Islet of Langerhans (tissue), 1 donor: ENCODE data around the gene GRAMD1B.

Source experiments
- FAIRE-seq: peaks from one replicate; lab custom pipeline; 2011; peaks lifted over from hg19 to GRCh38; lab: Jason Lieb, UNC

The GRAMD1B gene

DNA sequence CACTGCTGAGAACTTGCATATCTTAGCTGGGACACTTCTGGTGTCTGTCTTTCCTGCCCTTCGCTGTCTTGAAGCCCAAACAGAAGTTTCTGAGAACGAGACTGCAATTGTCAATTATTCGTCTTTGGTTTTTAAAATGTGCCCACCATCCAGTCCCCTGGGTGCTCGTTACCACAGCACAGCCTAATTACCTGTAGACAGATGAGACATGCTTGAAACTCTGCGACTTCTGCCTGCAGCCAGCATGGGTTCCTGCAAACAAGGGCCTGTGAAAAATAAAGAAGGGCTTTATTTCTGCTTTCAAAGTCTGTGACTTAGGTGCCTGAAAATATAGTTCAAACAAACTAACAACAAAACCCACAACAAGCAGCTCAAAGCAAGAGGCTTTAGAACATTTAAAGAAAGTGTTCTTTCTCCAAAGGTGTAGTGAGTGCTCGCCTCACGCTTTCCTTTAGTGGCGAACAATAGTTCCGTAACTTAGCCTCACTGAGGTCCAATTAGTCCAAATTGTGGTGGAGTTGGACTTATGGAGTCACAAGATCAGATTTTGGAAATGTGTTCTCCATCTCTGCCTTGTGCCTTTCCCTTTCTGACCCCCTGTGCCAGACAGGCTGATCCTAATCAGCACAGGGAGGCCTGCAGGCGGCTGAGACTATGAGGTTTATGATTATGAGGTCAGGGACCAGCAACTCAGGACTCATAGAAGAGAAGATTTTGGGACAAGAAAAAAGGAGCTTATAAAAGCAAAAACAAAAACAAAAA is 20.4 kb upstream of the GRAMD1B start:
- no peak for FAIRE-seq

DNA sequence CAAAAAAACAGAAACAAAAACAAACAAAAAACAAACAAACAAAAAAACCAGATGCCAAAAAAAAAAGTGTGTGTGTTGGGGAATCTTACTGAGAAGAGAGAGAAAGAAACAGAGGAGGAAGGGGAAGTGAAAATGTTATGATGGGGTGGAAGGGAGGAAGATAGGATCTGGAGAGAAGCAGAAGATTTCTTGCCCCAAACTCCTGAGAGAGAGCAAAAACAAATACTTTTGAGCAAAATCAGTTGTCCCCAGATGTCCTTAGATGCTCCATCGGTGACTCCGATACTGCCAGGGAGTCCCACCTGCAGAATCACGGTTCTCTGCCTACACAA is 19.9 kb upstream of the GRAMD1B start:
- FAIRE-seq = no peak

DNA sequence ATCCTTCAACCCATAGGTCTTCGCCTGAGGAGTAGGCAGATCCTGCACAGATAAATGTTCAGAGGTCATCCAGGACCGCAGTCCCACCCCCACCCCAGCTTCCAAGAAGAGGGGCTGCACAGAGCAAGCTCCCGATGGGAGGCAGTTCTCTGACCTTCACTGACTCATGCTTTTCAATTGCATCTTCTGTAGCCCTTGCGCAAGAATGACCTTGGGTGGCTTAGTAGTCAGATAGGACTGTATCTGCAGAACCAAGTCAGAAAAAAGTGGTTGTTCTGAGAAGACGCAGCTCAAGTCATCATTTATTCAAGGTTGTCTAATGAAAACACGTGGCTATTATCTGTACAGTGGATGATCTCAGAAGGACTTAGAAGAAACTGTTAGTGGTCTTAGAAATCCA is 16.4 kb upstream of the GRAMD1B start:
- FAIRE-seq = no peak

DNA sequence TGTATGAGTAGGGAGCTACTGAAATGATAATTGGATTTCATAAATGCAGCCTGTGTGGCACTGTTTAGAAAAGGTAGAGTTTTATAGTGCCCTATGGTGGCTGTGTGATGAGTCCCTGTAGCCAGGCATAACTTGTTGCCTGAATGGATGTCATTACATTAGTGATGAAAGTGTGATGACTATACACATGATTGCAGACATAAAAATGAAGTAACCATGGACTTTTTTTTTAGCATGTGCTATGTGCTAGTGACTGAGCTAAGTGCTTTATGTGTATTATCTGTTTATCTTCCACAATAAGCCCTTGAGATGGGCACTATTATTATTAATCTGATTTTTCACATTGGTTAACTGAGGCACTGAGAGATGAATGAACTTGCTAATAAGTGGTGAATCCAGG is 13.5 kb upstream of the GRAMD1B start:
- no peak for FAIRE-seq

DNA sequence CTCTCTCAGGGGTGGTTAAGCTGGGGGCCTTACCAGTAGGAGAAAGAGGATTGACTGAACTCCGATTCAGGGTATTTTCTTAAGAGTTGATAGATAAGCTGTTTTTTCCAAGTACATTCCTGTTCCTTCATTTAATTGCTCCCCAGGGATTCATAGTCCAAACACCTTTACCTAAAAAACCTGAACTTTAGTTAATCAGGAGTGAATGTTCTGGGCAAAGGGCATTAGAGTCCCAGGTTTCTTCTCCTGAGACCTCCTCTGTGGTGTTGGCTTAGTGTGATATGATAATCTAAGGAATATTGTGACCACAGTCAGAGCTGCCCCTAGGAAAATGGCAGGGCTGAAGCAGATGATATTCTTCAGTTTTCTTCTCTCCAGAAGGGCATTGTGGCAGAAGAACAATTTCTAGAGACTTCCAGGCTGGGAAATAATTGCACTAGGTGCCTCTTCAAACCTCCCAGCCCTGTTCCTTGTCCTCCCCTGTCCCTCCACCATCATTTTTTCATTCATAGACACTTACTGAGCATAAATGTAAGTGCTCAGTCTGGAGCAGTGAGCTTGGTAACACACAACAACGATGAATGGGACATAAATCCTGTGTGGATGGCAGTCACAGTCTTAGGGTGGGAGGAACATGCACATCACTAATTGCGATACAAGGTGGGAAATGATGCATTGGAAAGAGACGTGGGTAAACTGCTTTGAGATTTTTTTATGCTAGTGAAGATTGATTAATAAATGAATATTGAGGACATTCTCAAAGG is 11.5 kb upstream of the GRAMD1B start:
- FAIRE-seq = no peak

DNA sequence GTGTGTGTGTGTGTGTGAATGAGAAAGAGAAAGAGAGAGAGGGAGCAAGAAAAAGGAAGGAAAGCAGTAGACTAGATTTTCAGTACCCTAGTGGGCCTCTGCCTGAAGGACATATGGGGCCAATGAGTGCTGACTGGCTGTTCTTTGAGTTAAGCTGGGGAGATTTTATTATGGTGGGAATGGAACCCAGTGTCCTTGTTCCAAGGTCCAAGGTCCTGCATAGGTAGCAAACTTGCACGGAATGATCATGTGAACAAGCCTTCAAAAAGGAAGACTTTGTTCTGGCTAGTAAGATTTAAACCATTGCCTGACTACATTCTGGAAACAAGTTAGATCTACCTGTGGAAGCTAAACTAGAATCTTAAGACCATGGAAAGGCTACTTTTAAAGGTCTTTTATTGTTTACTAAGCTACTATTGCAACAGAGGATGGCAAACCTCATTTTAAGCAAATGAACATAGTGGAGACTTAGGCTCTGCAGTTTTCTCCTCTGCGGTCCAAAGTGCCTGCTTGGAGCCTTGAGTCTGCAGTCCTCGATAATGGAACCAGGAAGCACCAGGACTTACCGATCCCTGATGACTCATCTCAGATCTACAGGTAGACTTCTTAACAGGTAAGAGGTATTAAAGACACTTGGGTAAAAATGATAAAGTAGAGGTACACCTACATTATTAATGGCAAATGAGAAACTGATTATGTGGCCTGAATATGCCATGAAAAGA is 10.2 kb upstream of the GRAMD1B start:
- FAIRE-seq = no peak

DNA sequence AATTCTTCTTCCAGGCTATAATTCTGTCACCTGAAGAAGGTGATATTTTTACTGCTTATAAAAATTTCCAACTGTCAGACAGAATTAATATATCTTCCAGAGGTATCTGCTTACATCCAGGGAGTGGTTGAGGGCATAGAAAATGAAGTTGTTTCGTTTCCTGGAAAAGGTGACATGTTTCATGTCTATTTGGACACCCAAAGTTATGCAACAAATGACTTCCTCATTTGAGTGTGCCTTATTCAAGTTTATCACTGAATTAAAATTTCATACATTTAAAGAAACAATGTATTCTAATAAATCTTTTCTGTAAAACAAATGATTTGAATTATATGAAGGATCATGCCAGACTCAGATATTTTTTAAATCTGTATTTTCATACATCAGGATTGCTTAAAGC is 8.5 kb upstream of the GRAMD1B start:
- no peak for FAIRE-seq

DNA sequence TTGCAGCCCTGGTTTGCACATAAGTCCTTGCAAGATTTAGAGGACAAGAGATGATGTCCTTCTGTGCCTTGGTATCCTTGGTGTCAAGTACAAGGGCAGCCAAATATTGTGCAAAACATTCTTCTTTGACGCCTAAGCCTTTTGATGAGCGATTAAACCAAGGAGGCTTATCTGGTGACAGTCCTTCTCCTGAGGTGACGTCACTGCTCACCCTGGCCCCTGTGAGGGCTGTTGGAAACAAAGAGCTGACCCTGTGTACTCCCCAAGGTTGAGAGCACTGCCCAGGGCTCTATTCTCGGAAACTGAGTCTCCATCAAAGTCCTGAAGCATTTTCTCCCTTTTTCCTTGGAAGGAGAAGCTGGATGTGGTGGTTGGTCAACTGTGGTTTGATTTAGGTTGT is 4.7 kb upstream of the GRAMD1B start:
- no peak for FAIRE-seq

DNA sequence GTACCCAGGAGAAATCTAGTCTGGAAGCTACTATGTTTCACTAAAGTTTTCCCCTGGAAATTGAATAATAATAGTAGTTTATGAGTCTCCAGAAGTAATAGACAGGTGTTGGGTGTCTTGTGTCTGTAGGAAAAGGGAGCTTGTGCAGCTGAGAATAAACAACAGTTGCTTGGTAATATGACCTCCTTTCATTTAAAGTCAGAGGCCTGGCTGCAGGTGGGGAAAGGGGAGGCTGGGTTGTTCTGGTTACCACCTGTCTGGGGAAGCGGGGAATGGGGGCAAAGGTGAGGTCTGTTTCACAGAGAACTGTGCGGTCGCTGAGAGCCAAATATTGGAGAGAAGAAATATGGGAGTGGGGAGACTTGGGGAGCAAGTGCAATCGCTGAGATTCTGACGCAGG is 3.3 kb upstream of the GRAMD1B start:
- FAIRE-seq = no peak

DNA sequence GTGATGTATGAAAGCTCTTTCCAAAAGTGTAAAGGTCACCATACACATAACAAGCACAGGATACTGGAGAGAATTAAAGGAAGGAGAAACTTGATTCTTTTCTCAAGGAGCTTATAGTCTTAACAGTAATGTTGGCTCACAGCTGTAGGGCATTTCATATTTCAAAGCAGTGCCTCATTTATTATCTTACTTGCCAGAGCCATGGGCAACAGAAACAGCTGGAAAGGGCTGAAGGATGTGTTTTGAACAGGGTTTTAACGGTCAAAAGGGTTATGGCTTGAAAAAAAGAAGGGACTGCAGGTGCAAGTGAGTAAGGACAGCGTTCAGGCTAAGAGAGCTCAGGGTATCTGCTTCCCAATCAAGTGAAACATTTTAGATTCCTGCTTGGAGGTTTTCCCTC is 2.7 kb upstream of the GRAMD1B start:
- FAIRE-seq = no peak

DNA sequence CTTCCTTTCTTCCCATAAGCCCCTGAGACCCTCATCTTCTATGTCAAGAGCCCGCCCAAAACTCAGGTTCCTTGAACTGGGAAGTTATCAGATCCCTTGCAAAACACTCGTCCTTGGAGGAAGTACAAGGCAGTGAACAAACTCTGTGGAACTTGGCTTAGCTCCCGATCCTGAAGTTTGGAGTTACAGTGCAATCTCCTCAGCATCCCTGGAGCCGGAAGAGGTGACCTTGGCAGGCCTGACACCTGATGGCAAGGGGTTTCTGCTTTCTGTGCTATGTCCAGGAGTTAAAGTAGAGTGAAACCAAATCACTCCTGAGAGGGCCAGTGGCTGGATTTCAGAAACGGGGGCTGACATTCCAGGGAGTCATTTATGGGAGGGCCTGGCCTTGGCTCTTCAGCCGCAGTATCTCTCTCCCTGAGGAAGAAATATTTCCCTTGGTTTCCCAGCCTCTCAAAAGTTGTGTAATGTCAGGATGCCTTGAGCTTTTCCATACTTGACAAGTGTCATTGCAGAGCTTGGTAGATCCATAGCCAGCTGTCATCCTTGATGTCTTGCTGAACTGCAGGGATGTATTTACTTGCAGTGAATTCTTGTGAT is 1.9 kb upstream of the GRAMD1B start:
- no peak for FAIRE-seq

DNA sequence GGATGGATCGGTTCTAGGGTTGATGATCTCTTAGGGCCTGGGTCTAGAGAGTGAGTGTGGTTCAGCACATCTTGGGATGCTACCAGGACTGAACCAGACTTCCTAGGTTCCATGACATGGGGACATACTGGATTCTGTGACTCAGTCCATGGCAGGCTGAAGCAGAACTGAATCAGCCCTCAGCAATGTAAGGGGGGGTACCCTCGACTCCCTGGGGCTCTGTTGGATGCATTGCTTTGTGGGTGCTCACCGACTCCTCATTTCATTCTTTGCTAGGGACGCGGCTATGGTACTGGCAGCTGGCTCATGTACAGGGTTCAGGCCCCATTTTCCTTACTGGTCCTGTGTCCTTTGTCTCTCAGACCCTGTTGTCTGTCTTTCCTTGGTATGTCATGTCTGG is 733 bp upstream of the GRAMD1B start:
- FAIRE-seq = no peak

DNA sequence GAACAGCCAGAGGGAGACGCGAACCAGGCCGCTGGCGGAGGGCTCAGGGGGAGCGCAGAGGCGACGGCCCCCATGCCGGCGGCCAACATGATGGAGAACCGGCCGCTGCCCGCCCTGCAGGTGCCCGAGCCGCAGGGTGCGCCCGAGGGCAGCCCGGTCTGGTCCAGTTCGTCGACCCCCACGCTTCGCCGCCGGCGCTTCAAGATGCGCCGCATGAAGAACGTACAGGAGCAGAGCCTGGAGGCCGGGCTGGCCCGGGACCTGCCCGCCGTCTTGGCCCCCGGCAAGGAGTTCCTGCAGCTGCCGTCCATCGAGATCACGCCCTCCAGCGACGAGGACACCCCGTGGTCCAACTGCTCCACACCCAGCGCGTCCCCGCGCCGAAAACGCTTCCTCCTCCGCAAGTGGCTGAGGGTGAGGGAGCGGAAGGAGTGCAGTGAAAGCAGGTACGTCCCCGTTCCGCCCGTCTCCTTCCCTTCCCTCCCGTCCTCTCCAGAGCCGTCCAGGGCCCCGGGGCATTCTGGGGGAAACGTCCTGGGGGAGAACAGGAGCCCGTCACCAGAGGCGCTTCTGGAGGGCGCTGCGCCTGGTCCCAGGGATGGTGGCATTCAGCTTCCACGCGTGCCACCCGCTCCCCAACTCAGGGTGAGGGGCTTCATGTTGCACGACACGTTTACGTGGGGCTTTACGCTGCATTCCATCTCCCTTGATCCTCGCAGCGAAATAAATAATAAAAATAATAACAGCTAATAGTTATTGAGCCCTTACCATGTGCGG is 840 bp downstream of the GRAMD1B start:
- FAIRE-seq = no peak

DNA sequence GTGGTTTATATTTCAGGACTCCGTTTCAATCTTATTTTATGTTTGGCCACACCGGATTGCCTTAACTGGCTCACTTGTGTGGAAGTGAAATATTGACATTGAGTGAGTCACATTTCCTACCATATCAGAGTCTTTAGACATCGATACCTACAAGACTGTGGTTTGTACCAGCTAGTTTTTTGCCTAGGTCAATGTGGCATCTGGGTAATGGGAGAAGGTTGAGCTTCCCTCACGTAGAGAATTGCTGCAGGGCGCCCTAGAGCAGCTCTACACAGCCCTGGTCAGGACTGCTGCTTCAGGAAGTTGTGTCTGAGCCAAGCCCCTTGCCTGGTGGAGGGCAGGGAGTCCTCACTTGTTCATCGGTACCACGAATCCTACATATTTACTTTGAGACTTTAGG is 1.6 kb downstream of the GRAMD1B start:
- no peak for FAIRE-seq

DNA sequence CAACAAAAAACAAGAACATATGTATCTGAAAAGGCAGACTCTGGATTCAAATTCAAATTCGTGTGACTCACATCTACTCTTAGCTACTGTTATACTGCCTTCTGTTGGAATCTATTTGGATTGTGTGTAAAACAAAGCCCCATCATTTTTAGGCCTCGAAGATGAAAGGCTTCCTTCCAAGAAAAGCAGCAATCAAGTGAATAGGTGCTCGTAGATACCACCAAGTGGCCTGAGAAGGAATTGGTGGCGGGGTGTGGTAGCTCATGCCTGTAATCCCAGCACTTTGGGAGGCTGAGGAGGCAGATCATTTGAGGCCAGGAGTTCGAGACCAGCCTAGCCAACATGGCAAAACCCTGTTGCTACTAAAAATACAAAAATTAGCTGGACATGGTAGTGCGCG is 4.2 kb downstream of the GRAMD1B start:
- no peak for FAIRE-seq

DNA sequence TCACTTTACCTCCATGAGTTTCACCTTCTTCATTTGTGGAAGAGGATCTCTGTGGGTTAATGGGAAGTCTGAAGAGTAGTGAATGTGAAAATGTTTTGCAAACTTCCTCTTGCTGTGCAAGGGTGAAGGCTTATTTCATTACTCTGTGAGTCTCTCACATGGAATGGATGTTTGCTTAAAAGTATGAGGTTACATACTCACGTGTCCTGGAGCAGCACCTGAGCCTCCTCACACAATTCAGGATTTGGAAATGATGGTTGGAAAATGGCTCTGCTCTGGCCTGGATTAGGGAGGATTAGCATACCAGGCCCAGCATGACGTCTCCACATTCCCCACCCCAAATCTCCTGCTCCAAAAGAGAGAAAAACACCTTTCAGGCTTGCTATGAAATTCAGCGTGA is 4.8 kb downstream of the GRAMD1B start:
- no peak for FAIRE-seq

DNA sequence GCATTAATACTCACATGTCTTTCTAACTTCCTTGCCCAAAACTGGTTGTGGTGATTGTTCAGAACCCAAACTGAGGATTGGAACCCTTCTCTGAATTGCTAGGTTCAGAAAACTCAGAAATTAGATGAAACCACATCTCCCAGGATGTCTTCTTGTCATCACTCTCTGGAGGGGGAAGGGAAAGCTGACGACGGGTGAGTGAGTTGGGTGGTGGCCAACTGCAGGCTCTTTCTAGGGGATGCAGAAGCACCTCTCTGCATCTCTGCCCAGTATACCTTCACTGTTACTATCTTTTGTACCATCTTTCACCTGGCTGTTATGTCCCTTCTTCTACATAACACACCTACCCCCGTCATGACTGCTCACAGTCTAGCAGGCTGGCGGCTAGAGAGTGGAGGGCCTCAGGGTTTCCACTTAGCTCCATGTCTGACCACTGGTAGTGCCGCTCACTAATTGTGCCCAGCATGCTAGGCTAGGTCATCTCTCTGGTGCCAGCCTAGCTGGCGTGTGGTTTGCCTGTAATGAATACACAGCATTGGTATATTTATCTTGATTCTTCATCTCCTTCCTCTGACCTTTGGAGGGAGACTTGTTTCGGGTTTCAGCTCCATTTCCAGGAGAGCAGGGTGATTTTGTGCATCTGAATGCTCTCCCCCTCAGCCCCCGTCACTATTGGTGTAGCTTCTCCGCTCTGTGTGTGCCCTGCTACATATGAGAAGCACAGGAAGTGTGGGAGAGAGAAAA is 7.3 kb downstream of the GRAMD1B start:
- FAIRE-seq = no peak

DNA sequence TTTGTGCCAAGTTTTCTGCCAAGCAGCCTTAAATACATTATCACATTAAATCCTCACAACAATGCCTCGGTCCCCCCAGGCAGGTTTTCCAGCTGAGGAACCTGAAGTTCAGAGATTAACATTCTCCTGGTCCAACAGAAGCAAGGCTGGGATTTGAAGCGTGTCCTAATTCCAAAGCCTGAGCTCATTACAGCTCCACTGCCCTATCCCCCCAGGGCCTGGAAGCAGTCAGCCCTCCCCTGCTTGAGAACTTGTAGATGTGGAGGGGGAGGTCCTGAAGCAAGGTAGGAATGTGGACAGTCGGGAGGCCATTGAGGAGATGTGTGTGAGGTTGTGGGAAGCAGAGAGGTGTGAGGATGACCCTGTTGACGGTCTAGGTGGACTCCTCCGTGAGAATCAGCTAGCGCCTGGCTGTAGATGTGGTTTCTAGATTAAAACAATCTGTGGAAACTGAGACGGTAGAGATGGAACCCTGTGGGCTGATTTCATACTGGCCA is 8.1 kb downstream of the GRAMD1B start:
- FAIRE-seq = no peak

DNA sequence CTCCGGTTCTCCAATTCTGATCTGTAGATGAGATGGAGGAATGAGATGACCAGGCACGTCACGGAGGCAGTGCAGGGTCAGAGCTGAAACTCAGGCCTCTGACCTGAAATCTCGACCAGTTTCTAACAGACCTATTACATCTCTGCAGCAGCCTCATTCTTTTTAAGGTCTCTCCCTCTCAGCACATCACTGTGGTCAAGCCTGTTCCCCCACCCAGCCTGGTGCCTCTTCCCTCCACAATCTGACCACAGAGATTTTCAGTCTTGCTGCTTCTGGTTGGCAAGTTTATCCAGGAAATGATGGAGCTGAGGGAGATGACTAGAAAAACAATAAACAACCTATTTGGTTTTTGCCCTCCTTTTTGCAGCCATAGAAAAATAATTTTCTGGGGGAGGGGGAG is 9.5 kb downstream of the GRAMD1B start:
- no peak for FAIRE-seq

DNA sequence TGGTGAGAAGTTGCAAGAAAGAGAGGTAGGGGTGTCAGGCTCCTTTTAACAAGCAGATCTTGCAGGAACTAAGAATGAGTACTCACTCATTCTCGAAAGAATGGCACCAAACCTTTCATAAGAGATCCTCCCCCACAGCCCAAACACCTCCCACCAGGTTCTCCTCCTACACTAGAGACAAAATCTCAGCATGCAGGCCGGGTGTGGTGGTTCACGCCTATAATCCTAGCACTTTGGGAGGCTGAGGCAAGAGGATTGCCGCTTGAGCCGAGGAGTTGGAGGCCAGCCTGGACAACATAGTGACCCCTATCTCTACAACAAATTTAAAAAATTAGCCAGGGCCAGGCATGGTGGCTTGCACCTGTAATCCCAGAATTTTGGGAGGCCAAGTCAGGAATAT is 11.1 kb downstream of the GRAMD1B start:
- FAIRE-seq = no peak

DNA sequence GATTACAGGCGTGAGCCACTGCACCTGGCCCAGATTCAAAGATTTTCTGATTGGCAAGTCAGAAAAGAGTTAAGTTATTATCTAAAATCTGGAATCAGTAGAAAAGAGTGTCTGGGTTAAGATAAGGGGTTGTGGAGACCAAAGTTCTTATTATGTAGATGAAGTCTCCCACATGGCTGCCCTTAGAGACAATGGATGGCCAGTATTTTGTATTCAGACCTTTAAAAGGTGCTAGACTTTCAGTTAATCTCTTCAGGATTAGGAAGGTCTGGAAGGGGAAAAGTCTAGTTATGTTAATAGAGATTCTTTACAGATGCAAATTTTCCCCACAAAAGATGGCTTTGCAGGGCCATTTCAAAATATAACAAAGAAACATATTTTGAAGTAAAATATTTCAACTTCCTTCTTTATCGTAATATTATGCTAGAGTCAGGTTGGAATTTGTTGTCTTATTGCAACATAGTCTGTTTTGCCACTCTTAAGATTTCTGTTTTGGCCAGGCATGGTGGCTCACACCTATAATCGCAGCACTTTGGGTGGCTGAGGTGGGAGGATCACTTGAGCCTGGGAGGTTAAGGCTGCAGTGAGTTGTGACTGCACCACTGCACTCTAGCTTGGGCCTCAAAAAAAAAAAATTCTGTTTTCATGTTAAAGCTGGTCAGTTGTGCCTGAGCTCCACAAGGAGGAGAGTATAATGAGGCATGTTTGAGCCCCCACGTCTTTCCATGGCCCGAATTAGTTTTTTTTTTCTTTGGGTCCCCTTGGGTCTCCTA is 14.0 kb downstream of the GRAMD1B start:
- FAIRE-seq = no peak
